Activated T-cell treated with anti-CD3 and anti-CD28 coated beads, Interleukin-2, amount 50 U/mL, for 4 hours (primary cell): ENCODE results near the gene GJA9. TPM values are rescaled to one million over a fixed set of nuclear protein-coding genes. Genes with fewer than 3 reads are reported as not detected.
"Not testable (repeated sequence)": the region's sequence is repeated elsewhere in the genome, so short reads cannot be mapped to it uniquely, and the experiment has no call there.

ENCODE experiments used
- ATAC-seq, 2 donors: fragments of 200-7000 bp; cut with Tn5 transposase; one replicate each; pipeline ENCODE4 v1.10.0; 2021
- DNase-seq: peaks from one replicate; pipeline ENCODE4 v3.0.0-alpha.2; 2020
- H3K27me3 Mint-ChIP-seq: one replicate; pipeline ENCODE4 v1.8.0; 2021; ENCODE audit warnings: low read depth, mixed read lengths
- H3K36me3 Mint-ChIP-seq: one replicate; pipeline ENCODE4 v1.8.0; 2022; ENCODE audit warnings: mixed read lengths; ENCODE audit not compliant: insufficient read depth
- H3K4me1 Mint-ChIP-seq: one replicate; pipeline ENCODE4 v1.8.0; 2021; ENCODE audit warnings: low read depth, mixed read lengths
- H3K4me3 Mint-ChIP-seq: one replicate; pipeline ENCODE4 v1.8.0; 2021; ENCODE audit warnings: mild to moderate bottlenecking, moderate library complexity, mixed read lengths
- H3K9me3 Mint-ChIP-seq: one replicate; pipeline ENCODE4 v1.8.0; 2021; ENCODE audit warnings: mixed read lengths
- total RNA-seq, 3 donors: library from RNA; stranded (reverse); gene quantifications; one replicate each; pipeline ENCODE4 v1.2.1, GENCODE V29; 2021

Gene GJA9
- total RNA-seq = not detected

DNA sequence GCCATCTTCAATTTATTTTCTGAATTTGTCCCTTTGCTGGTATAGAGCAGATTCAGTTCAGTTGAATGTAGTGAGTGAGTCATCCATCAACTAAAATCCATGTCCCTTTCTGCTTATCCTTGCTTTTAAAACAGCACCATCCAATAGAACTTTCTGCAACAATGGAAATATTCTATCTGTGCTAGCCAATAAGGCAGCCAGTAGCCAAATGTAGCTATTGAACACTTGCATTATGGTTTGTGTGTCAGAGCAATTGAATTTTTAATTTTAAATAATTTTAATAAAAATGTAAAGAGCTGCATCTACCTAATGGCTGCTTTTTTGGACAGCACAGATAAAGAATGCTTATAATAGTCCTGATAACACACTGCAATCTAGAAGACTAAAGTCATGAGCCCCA, at the start of gene GJA9:
Gene GJA9, minus strand, starts transcription at position 101 of the 400 bp plus-strand sequence. CDS start 5,489 bp downstream, outside the sequence.
- Mint-ChIP-seq H3K27me3 (no peaks in the 10 kb centered on the region), H3K9me3 (no peaks in the 10 kb centered on the region), H3K4me1 (no peaks in the 10 kb centered on the region), H3K36me3 (no peaks in the 10 kb centered on the region), H3K4me3 (no peak within 1 kb of the TSS)
- DNase-seq (no peak), ATAC-seq (no peak)

DNA sequence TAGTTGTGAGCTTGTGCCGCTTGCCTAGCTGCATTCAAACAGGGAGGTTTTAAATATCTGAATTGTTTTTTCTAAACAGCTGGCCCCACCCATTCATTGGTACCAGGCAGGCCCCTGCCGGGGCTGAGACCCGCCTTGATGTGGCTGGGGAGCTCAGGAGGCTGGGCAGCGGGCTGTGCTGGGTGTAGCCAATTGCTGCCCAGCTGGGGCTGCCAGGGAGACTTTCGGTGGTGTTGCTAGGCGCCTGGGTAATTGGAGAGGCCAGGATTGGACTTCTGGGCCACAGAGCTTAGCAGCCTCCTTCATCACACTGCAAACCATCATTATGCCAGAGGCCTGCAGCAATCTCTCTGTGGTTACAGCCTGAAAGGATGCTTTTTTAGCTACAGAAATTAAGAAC, 48.1 kb upstream of the GJA9 start:
- DNase-seq (no peak), ATAC-seq (no peak)
- Mint-ChIP-seq H3K4me3 (no peak overlapping the region), H3K4me1 (no peaks in the 10 kb centered on the region), H3K9me3 (no peaks in the 10 kb centered on the region), H3K36me3 (no peaks in the 10 kb centered on the region), H3K27me3 (peaks cover 4% of the 10 kb centered on the region)

DNA sequence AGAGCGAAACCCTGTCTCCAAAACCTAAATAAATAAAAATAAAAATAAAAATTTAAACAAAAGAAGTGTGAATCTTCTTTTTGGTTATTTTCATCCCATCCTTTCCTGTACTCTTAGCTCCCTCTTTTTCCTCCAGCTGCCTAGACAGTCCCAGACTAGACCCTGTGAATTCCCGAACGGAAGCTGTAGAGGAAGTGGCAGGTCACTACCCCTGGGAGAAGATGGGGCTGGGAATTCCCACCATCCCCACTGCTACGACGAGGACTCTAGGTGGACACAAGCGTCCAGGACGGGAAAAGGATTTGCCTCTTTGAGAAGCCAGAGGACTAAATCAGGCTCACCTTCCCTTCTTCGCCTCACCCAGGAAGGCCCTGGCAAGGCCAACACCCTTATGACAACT, 47.7 kb upstream of the GJA9 start:
- peaks cover 4% of the 10 kb centered on the region for H3K27me3 Mint-ChIP-seq
- no peaks in the 10 kb centered on the region for H3K36me3 Mint-ChIP-seq
- H3K9me3 Mint-ChIP-seq = no peaks in the 10 kb centered on the region
- no peak for ATAC-seq
- no peak overlapping the region for H3K4me3 Mint-ChIP-seq
- no peak for DNase-seq
- H3K4me1 Mint-ChIP-seq = no peaks in the 10 kb centered on the region

DNA sequence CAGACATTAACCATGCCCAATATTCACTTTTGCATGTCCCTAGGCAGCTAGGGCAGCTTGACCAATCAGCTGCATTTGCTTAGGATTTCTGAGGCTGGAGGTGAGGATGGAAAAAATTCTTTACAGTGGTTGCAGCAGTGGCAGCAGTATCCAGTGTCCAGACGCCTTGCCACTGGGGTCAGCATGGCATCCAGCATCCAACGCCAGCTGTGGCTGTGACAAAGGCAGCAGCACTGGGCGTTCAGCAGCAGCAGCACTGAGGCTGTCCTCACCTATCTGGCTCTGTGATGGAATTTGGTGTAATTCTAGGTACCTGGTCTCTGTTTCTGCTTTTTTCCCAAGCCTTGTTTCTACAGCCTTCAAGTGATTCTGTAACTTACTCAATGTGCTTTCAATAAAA, 44.7 kb upstream of the GJA9 start:
- ATAC-seq (no peak), DNase-seq (no peak)
- Mint-ChIP-seq H3K4me1 (peaks cover 5% of the 10 kb centered on the region), H3K36me3 (no peaks in the 10 kb centered on the region), H3K27me3 (no peaks in the 10 kb centered on the region), H3K4me3 (no peak overlapping the region), H3K9me3 (no peaks in the 10 kb centered on the region)

DNA sequence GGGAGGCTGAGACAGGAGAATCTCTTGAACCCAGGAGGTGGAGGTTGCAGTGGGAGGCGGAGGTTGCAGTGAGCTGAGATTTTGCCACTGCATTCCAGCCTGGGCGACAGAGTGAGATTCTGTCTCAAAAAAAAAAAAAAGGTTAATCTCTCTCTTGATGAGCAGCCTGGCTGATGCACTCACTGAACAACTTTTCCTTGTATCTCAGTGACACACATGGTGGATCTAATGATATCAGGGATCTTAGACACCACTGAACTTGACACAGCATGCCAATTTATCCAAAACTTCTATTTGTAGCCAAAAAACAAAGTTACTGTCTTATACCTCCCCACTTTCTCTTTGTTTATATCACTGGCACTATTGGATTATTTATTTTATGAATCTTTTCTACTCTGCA, 44.0 kb upstream of the GJA9 start:
- Mint-ChIP-seq H3K9me3 (no peaks in the 10 kb centered on the region), H3K27me3 (no peaks in the 10 kb centered on the region), H3K36me3 (no peaks in the 10 kb centered on the region), H3K4me1 (peaks cover 5% of the 10 kb centered on the region), H3K4me3 (no peak overlapping the region)
- DNase-seq (no peak), ATAC-seq (no peak)

DNA sequence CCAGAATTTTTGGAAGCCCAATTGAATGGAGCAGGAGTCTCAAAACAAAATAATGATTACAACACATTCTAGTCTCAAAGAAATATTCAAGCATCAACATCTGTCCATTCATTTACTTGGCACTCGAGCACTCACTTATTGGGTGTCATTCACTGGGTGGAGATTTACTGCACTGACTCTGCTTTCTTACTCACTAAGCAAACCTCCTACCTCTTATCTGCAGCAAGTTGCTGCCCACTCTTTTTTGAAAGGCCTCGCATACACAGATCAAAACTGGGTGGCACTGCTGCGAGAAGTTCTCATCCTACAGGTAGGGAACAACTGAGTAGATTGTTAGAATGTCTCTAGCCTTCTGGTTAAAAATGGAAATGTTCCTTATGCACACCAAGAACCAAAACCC, 42.2 kb upstream of the GJA9 start:
- DNase-seq (no peak), ATAC-seq (peak; percentile 48 to 53)
- Mint-ChIP-seq H3K4me1 (peaks cover 5% of the 10 kb centered on the region), H3K36me3 (no peaks in the 10 kb centered on the region), H3K4me3 (no peak overlapping the region), H3K27me3 (no peaks in the 10 kb centered on the region), H3K9me3 (no peaks in the 10 kb centered on the region)

DNA sequence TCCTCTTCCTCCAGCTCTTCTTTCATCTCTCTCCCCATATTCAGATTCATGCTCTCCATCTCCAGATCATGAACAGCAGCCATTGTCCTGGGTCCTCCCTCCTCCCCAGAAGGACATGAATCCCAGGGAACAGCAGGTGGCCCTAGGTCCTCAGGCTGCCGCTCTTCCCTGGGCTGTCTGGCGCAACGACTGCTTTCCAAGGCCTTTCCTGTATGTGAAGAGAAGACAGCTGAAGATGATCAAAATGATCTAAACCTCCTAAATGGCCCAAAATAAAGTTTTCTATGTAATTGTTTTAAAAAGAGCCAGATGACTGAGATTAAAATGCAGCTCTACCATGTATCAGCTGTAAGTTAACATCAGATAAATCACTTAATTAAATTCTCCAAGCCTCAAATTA, 37.7 kb upstream of the GJA9 start:
- no peak for ATAC-seq
- no peaks in the 10 kb centered on the region for H3K36me3 Mint-ChIP-seq
- H3K4me1 Mint-ChIP-seq = peaks cover 8% of the 10 kb centered on the region
- H3K27me3 Mint-ChIP-seq = no peaks in the 10 kb centered on the region
- no peak for DNase-seq
- H3K4me3 Mint-ChIP-seq = no peak overlapping the region
- no peaks in the 10 kb centered on the region for H3K9me3 Mint-ChIP-seq

DNA sequence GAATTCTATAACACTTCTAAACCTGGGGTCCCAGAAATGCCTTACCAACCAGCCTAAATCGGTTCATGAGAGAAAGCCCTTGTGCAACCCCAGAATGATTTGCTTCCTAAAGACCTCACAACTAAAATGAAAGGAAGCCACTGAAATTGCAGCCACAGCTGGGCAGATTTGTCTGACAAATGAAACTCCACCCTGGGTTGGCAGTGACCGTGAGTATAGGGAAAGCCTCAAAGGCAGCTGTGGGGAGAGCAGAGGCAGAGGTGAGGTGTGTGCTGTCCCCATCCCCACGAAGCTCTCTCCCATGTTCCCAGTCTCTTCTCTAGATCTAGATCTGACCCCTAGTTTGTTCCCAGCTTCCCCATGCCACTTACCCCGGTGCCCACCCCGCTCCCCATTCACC, 37.2 kb upstream of the GJA9 start:
- ATAC-seq = no peak
- H3K4me3 Mint-ChIP-seq = no peak overlapping the region
- DNase-seq = no peak
- H3K9me3 Mint-ChIP-seq = no peaks in the 10 kb centered on the region
- peaks cover 6% of the 10 kb centered on the region for H3K4me1 Mint-ChIP-seq
- H3K27me3 Mint-ChIP-seq = no peaks in the 10 kb centered on the region
- H3K36me3 Mint-ChIP-seq = no peaks in the 10 kb centered on the region

DNA sequence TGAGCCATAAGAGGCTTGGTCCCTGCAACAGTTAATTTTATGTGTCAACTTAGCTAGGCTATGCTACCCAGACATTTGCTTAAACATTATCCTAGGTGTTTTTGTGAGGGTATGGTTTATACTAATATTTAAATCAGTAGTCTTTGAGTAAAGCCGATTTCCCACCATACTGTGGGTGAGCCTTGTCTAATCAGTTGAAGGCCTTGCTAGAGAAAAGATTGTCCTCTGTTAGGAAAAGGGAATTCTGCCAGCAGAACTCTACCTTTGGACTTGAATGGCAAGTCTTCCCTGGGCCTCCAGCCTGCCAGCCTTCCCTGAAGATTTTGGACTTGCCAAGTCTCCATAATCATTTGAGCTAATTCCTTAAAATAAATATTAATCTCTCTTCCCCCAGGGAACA, 36.4 kb upstream of the GJA9 start:
- no peak overlapping the region for H3K4me3 Mint-ChIP-seq
- ATAC-seq = no peak
- H3K27me3 Mint-ChIP-seq = no peaks in the 10 kb centered on the region
- no peaks in the 10 kb centered on the region for H3K9me3 Mint-ChIP-seq
- no peaks in the 10 kb centered on the region for H3K36me3 Mint-ChIP-seq
- DNase-seq = no peak
- H3K4me1 Mint-ChIP-seq = peaks cover 2% of the 10 kb centered on the region

DNA sequence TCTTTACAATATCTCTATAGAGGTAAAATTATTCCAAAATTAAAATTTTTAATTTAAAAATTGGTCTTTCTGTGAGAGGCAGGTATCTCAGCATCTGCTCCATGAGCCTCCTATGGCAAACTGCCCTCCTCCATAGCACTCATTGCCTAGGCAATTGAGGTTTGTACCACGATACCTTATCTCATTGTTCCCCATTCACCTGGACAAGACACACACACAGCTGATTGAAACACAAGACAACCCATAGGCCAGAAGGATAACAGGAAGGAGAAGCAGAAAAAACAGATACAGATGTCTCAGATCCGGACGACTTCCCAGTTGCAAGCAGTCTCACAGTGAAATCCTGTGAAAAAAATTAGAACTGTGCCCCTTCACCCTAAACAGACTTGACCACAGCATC, 36.0 kb upstream of the GJA9 start:
- Mint-ChIP-seq H3K4me3 (no peak overlapping the region), H3K4me1 (peaks cover 2% of the 10 kb centered on the region), H3K27me3 (no peaks in the 10 kb centered on the region), H3K36me3 (no peaks in the 10 kb centered on the region), H3K9me3 (no peaks in the 10 kb centered on the region)
- DNase-seq = no peak
- no peak for ATAC-seq

DNA sequence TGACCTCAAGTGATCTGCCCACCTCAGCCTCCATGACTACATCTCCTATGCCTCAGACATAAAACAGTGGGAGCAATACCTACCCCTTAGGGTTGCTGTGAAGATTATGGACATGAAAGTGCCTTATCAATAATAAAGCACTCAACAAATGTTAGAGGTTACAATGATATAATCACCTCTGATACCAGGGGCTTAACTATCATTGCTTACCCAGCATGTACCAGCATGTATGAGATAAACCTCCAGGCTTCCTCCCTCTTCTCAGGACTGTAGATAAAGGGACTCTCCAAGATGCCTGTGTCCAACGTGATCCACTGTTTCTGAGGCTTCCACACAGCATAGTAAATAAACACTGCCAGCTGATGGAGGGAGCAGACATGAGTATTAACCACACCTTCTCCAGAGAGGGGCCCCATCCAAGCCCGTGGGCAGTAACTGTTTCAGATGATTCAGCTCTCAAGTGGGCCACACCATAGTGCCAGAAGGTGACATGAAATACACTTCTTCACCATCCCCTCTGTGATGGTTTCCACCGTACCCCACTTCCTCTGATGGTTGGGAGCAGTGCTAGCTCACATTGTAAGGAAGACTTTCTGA, 34.1 kb upstream of the GJA9 start:
- H3K36me3 Mint-ChIP-seq = no peaks in the 10 kb centered on the region
- H3K4me1 Mint-ChIP-seq = peaks cover 2% of the 10 kb centered on the region
- no peaks in the 10 kb centered on the region for H3K27me3 Mint-ChIP-seq
- H3K4me3 Mint-ChIP-seq = no peak overlapping the region
- no peaks in the 10 kb centered on the region for H3K9me3 Mint-ChIP-seq
- DNase-seq (no peak), ATAC-seq (peak; percentile 27 to 61)

DNA sequence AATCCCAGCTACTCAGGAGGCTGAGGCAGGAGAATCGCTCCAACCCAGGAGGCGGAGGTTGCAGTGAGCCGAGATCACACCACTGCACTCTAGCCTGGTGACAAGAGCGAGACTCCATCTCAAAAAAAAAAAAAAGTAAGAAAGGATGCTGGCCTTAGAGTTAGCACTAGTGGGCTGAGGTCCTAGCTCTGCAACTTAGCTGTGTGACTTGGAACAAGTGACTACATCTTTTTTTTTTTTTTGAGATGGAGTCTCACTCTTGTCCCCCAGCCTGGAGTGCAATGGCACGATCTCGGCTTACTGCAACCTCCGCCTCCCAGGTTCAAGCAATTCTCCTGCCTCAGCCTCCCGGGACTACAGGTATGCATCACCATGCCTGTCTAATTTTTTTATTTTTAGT, 33.5 kb upstream of the GJA9 start:
- not testable (repeated sequence) for H3K36me3 Mint-ChIP-seq, H3K9me3 Mint-ChIP-seq, H3K4me3 Mint-ChIP-seq, H3K27me3 Mint-ChIP-seq, ATAC-seq, H3K4me1 Mint-ChIP-seq, DNase-seq

DNA sequence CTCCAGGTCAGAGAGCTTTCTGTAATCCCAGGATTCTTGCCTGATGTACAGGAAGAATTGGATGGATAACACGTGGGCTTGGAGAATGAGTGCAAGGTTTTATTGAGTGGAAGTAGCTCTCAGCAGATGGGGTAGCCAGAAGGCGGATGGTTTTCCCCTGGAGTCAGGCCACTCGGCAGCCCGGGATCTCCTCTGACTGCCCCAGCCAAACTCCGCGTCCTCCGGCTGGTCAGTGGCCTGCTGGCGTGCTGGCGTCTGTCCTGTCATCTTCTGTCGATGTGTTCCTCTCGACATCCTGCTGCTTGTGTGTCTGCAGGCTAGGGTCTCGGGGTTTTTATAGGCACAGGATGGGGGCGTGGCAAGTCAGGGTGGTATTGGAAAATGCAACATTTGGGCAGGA, 27.4 kb upstream of the GJA9 start:
- no peak overlapping the region for H3K4me3 Mint-ChIP-seq
- DNase-seq (no peak), ATAC-seq (no peak)
- no peaks in the 10 kb centered on the region for H3K36me3 Mint-ChIP-seq
- H3K4me1 Mint-ChIP-seq = no peaks in the 10 kb centered on the region
- no peaks in the 10 kb centered on the region for H3K27me3 Mint-ChIP-seq
- peaks cover 6% of the 10 kb centered on the region for H3K9me3 Mint-ChIP-seq

DNA sequence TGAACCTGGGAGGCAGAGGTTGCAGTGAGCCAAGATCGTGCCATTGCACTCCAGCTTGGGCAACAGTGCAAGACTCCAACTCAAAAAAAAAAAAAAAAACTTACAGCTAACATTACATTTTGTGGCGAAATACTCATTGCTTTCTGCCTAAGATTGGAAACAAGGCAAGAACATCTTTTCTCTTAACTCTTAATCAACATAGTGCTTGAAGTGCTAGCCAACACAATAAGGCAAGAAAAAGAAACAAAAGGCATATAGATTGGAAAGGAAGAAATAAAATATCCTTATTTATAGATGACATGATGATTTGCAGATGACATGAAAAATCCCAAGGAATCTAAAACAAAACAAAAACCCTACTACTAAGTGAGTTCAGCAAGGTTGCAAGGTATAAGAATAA, 24.6 kb upstream of the GJA9 start:
- no peak overlapping the region for H3K4me3 Mint-ChIP-seq
- no peaks in the 10 kb centered on the region for H3K27me3 Mint-ChIP-seq
- peaks cover 6% of the 10 kb centered on the region for H3K9me3 Mint-ChIP-seq
- no peaks in the 10 kb centered on the region for H3K36me3 Mint-ChIP-seq
- DNase-seq (no peak), ATAC-seq (no peak)
- H3K4me1 Mint-ChIP-seq = no peaks in the 10 kb centered on the region

DNA sequence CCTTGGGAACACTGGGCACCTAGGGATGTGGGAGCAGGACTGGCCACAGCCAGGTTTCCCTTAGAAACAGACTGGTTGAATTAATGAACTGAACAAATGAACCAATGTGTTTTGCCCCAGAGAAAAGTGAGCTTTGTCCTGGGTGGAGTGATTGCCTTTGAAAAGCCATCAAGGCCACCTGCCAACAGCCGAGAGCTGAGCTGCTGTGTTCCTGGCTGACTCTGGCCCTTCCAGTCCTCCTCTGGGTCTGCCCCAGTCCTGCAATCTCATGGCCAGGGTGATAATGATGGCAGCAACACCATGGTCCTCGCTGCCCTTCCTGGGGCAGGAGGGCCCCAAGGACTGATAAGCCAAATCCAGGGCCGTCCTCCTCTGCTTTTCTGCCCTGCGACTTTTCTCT, 18.2 kb upstream of the GJA9 start:
- Mint-ChIP-seq H3K9me3 (no peaks in the 10 kb centered on the region), H3K4me1 (no peaks in the 10 kb centered on the region), H3K27me3 (no peaks in the 10 kb centered on the region), H3K4me3 (no peak overlapping the region), H3K36me3 (no peaks in the 10 kb centered on the region)
- DNase-seq (no peak), ATAC-seq (no peak)

DNA sequence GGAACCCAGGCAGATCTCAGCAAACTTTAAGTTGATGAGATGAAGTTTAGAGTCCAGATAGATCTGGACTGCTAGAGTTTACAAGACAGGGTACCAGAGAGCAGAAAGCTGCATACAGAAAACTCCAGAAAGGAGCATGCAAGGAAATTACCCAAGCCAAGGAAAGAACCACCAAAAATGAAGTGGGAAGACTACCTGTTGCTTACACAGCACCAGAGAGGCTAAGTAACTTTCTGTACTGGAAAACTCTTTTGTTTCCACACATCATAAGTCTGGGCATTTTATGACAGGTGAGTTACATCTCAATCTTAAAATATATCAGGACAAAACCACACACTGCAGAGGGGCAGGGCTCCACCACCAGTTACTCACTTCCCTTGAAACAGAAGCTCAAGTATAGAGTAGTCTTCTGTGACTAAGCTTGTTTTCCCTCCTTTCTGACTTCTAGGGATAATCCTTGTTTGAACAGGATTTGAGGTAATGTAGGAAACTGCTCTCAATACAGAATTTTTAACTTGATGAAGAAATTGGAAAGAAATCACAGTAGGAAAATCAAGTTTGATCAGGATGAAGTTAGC, 17.4 kb upstream of the GJA9 start:
- H3K9me3 Mint-ChIP-seq = no peaks in the 10 kb centered on the region
- no peak for ATAC-seq
- DNase-seq = no peak
- H3K27me3 Mint-ChIP-seq = no peaks in the 10 kb centered on the region
- no peaks in the 10 kb centered on the region for H3K4me1 Mint-ChIP-seq
- H3K4me3 Mint-ChIP-seq = no peak overlapping the region
- no peaks in the 10 kb centered on the region for H3K36me3 Mint-ChIP-seq
